Measurements from ENCODE around the gene LSG1. TPM values are rescaled to one million over a fixed set of nuclear protein-coding genes. Genes with fewer than 3 reads are reported as not detected.

LSG1 gene
- total RNA-seq, 1 experiment from 2014 or later = 81.3 TPM

GRCh38 chr3:194596906-194597305 lies 75.1 kb downstream of the LSG1 start:
- CTCF ChIA-PET = no interaction called here
- peaks cover 8% of the 10 kb centered on the region for H3K4me1 ChIP-seq (ENCODE audit: insufficient read depth, low read length, poor library complexity, severe bottlenecking)
- no TSS peak for BruUV-seq (replicated peaks)
- POLR2A ChIA-PET (ENCODE audit: low non-redundant PET) = no interaction called here
- intact Hi-C loops (cut with micrococcal nuclease; ENCODE audit: unreplicated experiment) = loop anchor here (2.0 kb wide), 1 partner anchor 124 kb away; no protein-coding TSS in a partner anchor
- no peaks in the 10 kb centered on the region for H3K9me3 ChIP-seq (ENCODE audit: low read depth, low read length, poor library complexity, severe bottlenecking)
- no peaks in the 10 kb centered on the region for H3K36me3 ChIP-seq (ENCODE audit: insufficient read depth, low read length, poor library complexity, severe bottlenecking)
- no peak overlapping the region for H3K27ac ChIP-seq (ENCODE audit: low read depth, low read length, poor library complexity, severe bottlenecking)
- no peak for DNase-seq (ENCODE audit: low spot score)
- H3K4me3 ChIP-seq (ENCODE audit: low read depth, low read length, poor library complexity, severe bottlenecking) = no peak overlapping the region
- TF ChIP-seq EZH2 (IDR thresholded peaks at IDR 0.05; ENCODE audit: borderline replicate concordance, low read depth, low read length, poor library complexity, severe bottlenecking) (no peak), CTCF (conservative IDR thresholded peaks at IDR 0.05; ENCODE audit: low read depth, low read length) (no peak)
- no peaks in the 10 kb centered on the region for H3K27me3 ChIP-seq (replicated peaks; ENCODE audit: insufficient read depth, low read depth, low read length, poor library complexity)

- H3K4me3 ChIP-seq (ENCODE audit: low read depth, low read length, poor library complexity, severe bottlenecking) = no peak overlapping the region
- intact Hi-C loops (cut with micrococcal nuclease; ENCODE audit: unreplicated experiment) = no loop called here
- peak; percentile 94 for DNase-seq (ENCODE audit: low spot score)
- no TSS peak for BruUV-seq (replicated peaks)
- no peak for TF ChIP-seq CTCF (conservative IDR thresholded peaks at IDR 0.05; ENCODE audit: low read depth, low read length)
- no peak for TF ChIP-seq EZH2 (IDR thresholded peaks at IDR 0.05; ENCODE audit: borderline replicate concordance, low read depth, low read length, poor library complexity, severe bottlenecking)
- H3K27ac ChIP-seq (ENCODE audit: low read depth, low read length, poor library complexity, severe bottlenecking) = peak overlapping the region; percentile 58
- no peaks in the 10 kb centered on the region for H3K27me3 ChIP-seq (replicated peaks; ENCODE audit: insufficient read depth, low read depth, low read length, poor library complexity)
- ChIA-PET CTCF (interaction anchor here (1.2 to 1.9 kb wide), 2 partner anchors 19 to 259 kb away, joined by 4 read pairs; no protein-coding TSS in a partner anchor), POLR2A (ENCODE audit: low non-redundant PET) (interaction anchor here (0.6 kb wide), 1 partner anchor 121 kb away, joined by 5 read pairs; no protein-coding TSS in a partner anchor)
- H3K36me3 ChIP-seq (ENCODE audit: insufficient read depth, low read length, poor library complexity, severe bottlenecking) = no peaks in the 10 kb centered on the region
- peaks cover 8% of the 10 kb centered on the region for H3K4me1 ChIP-seq (ENCODE audit: insufficient read depth, low read length, poor library complexity, severe bottlenecking)
- no peaks in the 10 kb centered on the region for H3K9me3 ChIP-seq (ENCODE audit: low read depth, low read length, poor library complexity, severe bottlenecking)
These were observed 78.9 kb downstream of the LSG1 start for GRCh38 chr3:194592798-194593752.

Other genes starting within 250 kb of the LSG1 start
- 94.5 and 121 TPM in 2 replicates for gene ATP13A3, start 185.2 kb downstream of the LSG1 start, total RNA-seq (2021)
- 20.9 and 23.1 TPM in 2 replicates for gene TMEM44, start 38.8 kb downstream of the LSG1 start, total RNA-seq (2021)
- 29.7 and 38.7 TPM in 2 replicates for gene FAM43A, start 13.7 kb upstream of the LSG1 start, total RNA-seq (2021)